Left renal cortex interstitium (tissue), 4 donors: ENCODE measurements around the gene OST4. TPM values are rescaled to one million over a fixed set of nuclear protein-coding genes. Genes with fewer than 3 reads are reported as not detected.
A peak's percentile ranks its signal among the peaks of the same experiment; 100 is the strongest.
"Not testable (repeated sequence)": the region's sequence is repeated elsewhere in the genome, so short reads cannot be mapped to it uniquely, and the experiment has no call there.

Experiments used
- DNase-seq, 4 donors: peaks; one replicate each; pipeline ENCODE4 v3.0.0-alpha.2; 2013; ENCODE audit warnings: low read depth in 4 of 4, low spot score in 2 of 4, missing footprints in 1 of 4
- polyA plus RNA-seq, 4 donors: library from polyadenylated mRNA; unstranded; fragments of 120-200 nt; gene quantifications; one replicate each; pipeline ENCODE4 v1.2.1, GENCODE V29; 2013; ENCODE audit not compliant: insufficient read length in 4 of 4

OST4 gene
- 100 to 1,000 TPM; 222 to 297 (median 264) TPM for polyA plus RNA-seq

DNA sequence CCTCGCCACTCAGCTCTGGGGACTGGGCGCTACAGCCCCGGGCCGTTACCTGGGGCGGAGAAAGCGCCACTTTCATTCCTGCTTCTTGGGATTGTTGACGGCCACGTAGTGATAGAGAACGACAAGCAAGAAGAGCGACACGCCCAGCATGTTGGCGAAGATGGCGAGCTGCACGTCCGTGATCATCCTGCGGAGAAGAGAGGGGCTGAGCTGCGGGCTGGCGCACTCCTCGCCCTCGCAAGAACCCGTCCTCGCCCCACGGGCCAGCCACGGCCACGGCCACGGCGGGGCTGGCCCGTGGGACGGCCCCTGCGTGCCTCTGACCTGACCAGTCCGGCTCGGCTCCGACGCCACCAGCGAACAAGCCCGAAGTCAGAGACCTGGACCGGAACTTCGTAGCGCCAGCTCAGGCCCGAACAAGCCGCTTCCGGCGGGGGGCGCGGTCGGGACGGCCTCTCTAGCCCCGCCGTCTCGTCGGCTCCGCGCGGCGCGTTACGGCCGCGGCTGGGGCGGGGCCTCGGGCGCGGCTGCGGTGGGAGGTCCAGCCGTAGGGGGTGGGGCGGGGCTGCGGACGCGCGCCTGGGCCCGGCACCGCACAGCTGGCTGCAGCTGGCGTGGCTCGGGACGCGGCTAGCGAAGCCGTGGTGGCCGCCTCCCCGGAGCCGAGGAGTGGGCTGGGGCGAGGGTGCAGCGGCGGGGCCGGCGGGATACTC lies at the start of gene OST4:
TSS of gene OST4 (minus strand) at position 378 of the 713 bp plus-strand sequence.
- peak in 2 of 4 donors; percentile 31 to 91 for DNase-seq

DNA sequence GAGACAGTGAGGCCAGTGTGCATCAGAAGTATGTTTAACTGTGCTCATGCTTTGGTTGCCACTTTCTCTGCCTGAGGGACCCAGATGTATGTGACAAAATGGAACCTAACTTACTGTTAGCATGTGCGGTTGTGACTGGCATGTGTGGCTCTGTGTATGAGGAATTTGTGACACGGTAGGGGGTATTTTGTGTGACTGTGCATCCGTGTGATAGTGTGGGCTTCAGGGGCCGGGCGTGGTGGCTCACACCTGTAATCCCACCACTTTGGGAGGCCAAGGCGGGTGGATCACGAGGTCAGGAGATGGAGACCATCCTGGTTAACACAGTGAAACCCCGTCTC lies 47.8 kb upstream of the OST4 start:
- not testable (repeated sequence) for DNase-seq

DNA sequence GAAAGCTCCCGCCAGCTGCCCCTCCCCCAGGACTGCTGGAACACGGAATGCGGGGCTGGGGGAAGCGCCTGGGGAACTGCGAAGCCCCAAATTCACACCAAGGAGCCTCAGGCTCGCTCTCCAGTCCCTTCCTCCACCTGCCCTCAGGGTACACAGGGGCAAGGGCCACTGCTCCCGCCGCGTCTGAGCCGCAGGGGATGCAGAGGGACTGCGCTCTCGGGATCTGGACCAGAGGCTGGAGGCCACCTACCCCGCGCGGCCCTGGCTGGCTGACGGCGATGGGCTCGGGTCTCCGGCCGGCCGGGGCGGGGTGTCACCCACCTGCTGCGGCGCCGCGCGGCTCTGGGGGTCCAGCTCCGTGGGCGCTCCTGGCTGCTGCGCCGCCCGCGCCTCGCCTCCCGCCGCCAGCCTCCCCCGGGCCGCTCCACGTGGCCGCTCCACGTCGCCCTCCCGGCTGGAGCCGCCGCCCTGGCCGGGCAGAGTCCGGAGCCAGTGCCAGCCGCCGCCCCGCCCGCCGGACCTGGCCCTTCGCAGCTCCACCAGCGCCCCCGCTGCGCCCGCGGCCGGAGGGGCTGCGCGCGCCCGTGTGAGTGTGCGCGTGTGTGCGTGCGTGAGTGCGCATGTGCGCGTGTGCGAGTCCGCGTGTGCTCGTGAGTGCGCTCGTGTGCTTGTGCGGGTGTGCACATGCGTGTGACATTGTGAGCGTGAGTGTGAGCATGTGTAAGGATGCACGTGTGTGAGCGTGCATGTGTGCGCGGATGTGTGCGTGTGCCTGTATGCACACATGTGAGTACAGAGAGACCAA lies 47.3 kb upstream of the OST4 start, which contains the start of gene CGREF1:
TSS of gene CGREF1 (minus strand) at position 604 of the 805 bp plus-strand sequence. CDS start 14,762 bp downstream, outside the sequence.
- DNase-seq = no peak

DNA sequence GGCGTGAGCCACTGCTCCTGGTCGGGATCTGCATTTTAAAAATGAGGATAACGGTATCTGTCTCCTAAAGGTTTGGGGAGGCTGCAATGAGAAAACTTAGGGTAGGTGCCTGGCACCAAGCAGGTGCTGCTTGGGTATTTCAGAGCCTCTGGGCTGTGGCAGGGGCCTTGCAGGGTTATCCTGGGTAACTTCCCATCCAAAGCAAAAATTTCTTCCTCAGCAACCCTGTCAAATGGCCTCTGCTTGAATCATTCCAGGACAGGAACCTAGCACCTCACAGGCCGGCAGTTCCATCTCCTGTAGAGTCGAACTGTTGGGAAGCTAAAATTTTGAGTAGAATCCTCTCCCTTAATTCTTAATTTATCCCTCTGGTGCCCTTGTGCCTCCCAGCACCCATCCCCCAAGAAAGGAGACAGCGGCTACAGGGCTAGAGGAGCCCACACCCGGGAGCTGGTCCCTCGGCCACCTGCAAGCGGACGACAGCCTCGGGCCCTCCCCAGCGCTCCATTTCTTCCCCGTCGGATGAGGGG lies 46.6 kb upstream of the OST4 start:
- DNase-seq = no peak

DNA sequence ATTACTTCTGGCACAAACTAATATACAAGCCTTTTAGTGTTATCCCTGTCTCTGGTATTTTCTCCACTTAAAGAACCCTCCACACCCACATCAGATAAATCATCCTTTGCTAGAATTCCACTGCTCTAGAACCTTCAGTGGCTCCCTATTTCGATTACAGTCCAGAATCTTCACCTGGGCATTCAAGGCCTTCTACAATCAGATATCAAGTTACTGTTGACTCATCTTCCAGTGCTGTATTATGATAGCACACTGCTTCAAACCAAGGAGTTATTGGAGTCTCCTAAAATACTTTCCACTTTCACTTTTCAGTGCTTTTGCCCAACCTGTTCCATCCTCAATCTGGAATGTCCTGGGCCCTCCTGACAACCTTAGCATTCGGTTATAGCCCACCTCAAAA lies 44.1 kb upstream of the OST4 start:
- no peak for DNase-seq

DNA sequence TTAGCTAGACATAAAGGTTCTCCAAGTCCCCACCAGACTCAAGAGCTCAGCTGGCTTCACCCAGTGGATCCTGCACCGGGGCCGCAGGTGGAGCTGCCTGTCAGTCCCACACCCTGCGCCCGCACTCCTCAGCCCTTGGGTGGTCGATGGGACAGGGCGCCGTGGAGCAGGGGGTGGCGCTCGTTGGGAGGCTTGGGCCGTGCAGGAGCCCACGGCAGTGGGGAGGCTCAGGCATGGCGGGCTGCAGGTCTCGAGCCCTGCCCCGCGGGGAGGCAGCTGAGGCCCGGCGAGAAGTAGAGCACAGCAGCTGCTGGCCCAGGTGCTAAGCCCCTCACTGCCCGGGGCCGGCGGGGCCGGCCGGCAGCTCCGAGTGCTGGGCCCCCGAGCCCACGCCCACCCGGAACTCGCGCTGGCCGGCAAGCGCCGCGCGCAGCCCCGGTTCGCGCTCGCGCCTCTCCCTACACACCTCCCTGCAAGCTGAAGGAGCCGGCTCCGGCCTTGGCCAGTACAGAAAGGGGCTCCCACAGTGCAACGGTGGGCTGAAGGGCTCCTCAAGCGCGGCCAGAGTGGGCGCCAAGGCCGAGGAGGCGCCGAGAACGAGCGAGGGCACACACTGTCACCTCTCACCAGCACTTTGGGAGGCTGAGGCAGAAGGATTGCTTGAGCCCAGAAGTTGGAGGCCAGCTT lies 40.1 kb upstream of the OST4 start:
- not testable (repeated sequence) for DNase-seq

DNA sequence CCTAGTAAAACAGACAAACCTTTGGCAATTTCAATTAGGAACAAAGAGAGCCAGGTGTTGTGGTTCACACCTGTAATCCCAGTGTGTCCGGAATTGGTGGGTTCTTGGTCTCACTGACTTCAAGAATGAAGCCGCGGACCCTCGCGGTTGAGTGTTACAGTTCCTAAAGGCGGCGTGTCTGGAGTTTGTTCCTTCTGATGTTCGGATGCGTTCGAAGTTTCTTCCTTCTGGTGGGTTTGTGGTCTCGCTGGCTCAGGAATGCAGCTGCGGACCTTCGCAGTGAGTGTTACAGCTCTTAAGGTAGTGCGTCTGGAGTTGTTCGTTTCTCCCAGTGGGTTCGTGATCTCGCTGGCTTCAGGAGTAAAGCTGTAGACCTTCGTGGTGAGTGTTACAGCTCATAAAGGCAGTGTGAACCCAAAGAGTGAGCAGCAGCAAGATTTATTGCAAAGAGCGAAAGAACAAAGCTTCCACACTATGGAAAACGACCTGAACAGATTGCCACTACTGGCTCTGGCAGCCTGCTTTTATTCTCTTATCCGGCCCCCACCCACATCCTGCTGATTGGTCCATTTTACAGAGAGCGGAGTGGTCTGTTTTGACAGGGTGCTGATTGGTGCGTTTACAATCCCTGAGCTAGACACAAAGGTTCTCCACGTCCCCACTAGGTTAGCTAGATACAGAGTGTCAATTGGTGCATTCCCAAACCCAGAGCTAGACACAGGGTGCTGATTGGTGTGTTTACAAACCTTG lies 39.3 kb upstream of the OST4 start:
- not testable (repeated sequence) for DNase-seq

DNA sequence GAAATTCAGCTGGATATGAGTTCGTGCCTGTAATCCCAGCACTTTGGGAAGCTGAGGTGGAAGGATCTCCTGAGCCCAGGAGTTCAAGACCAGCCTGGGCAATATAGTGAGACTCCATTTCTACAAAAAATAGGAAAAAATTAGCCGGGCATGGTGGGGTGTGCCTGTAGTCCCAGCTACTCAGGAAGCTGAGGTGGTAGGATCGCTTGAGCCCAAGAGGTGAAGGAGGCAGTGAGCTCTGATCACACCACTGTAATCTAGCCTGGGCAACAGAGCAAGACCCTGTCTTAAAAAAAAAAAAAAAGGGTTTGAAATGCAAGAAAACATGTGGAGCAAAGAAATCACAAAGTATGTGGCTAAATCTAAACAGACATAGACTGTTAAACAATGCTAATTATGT lies 37.6 kb upstream of the OST4 start:
- no peak for DNase-seq

DNA sequence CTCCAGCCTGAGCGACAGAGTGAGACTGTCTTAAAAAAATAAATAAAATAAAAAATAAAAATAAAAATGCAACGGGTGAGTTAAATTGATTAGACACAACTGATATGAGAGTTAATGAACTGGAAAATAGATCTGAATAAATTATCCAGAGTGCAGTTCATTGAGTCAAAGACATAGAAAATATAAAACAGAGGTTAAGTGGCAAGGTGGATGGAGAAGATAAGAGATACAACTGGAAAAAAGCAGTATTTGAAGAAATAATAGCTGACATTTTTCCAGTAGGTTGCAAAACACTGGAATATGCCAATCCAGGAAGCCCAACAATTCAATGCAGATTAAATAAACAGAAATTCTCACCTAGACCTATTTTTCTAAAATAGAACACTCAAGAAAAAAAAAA lies 36.8 kb upstream of the OST4 start:
- no peak for DNase-seq

DNA sequence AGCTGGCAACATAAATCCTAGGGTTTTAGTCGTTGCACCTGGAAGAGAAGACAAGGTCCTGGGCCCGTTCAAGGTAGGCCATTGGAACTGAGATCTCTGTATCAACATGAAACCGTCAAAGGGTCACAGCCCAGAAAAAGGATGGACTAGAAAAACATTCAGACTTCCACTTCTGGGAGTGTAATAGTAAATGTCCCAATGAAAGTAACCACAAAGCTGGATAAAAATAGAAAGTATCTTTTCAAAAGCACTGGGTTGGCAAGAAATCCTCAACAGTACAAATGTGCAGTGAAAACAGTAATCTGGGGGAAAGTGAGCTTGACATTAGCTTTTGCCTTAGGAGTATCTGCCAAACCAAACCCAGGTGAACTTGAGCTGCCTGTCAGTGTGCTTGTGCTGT lies 34.5 kb upstream of the OST4 start:
- no peak for DNase-seq

DNA sequence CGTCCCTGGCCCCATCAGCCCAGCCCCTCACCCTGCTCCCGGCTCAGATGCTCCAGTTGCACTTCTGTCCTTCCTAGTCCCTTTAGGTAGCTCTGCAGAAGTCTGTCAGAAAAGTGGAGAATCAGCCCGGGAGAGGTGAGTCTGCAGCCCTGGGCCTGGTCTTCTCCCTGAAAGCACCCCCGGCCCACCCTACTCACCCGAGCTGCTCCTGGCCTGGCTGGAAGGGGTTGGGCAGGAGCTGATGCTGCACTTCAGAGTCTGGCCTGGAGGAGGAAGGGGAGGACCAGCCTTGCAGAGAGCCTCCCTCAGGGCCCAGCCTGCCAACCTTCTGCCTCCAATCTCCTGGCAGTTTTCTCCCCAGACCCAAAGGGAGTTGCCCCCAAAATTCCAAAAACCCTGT lies 30.9 kb upstream of the OST4 start:
- DNase-seq = no peak

DNA sequence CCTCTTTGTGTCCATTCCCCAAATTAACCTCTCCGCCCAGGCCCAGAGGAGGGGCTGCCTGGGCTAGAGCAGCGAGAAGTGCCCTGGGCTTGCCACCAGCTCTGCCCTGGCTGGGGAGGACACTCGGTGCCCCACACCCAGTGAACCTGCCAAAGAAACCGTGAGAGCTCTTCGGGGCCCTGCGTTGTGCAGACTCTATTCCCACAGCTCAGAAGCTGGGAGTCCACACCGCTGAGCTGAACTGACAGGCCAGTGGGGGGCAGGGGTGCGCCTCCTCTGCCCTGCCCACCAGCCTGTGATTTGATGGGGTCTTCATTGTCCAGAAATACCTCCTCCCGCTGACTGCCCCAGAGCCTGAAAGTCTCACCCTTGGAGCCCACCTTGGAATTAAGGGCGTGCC lies 28.6 kb upstream of the OST4 start:
- DNase-seq = no peak

DNA sequence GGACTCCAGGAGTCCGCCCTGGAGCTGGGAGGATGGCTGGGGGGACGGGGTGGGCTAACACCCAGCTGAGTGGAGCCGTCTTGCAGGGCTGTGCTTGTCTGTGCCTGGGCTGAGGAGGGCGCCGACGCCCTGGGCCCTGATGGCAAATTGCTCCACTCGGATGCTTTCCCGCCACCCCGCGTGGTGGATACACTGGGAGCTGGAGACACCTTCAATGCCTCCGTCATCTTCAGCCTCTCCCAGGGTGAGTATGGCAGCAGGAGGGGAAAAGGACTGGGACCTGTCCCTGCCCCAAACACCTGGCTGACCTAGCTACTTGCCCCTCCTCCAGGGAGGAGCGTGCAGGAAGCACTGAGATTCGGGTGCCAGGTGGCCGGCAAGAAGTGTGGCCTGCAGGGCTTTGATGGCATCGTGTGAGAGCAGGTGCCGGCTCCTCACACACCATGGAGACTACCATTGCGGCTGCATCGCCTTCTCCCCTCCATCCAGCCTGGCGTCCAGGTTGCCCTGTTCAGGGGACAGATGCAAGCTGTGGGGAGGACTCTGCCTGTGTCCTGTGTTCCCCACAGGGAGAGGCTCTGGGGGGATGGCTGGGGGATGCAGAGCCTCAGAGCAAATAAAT lies 28.0 kb upstream of the OST4 start:
- no peak for DNase-seq

DNA sequence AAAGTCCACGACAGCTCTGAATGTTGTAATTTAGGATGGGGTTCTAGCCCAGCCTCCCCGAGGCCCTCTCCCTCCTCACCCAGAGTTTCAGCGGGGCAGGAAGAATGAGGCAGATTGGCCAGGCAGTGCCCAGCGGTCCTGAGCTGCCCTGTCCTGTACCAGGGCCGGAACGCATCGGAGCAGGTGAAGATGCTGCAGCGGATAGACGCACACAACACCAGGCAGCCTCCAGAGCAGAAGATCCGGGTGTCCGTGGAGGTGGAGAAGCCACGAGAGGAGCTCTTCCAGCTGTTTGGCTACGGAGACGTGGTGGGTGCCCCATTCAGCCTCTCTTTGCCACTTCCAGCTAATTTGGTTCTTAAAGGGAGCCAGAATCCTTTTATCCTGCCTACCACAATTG lies 25.9 kb upstream of the OST4 start:
- DNase-seq = no peak

DNA sequence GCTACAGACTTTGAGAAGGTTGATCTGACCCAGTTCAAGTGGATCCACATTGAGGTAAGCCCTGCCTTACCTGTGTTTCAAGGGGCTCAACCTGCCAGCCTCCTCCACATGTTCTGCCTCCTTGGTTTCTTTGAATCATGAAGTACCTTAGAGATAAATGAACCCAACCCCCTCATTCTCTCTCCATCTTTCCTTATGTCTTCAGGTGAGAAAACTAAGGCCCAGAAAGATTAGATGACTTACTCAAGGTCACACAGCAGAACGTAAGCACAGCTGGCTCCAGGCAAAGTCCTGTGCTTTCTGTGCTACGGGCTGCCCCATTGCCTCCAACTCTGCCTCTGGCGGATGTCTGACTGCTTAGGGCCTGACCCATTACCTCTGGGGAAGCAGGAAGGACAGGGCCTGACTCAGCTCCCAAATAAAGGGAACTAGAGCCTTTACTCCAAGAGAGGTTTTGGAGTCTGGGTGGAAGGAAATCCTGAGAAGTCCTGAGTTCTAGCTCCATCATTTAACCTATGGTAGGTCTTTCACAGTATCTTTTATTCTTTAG lies 25.4 kb upstream of the OST4 start:
- DNase-seq = no peak

DNA sequence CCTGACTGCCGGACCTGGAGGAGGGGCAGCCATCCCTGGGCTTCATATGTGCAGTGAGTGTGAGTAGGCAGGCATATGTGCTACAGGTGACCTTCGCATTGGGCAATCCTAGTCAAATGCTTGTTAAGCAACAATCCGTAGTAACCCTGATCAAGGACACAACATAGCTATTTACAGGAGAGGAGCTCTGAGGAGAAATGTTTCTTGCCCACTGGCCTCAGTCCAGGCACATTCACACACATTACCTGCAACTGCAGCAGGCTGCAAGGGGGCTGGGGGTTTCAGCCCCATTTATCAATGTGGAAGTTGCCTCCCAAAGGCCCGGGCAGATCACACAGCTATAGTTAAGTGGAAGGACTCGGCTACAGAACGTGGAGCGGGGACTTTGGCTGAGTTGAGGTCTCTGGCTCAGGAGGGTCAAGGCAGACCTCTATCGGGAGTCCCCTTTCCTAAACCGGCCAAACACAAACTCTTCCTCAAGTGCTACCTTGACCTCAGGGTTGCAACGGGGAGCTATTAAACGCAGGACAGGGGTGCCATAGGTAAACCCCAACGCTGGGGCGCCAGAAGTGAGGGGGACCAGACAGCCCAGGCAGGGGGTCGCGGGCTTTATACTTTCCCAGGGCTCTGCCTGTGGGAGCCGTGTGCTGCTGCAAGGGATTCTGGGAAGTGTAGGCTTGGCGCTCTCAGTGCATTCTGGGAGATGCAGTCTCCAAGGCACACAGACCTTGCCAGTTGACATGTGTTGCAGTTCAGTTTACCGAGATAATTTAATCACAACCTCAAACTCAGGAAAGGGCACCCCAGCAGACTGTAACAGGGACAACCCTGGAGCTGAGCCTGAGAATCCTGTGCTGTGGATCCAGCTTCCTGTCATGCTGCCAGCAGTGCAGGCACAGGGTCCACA lies 24.5 kb upstream of the OST4 start:
- DNase-seq = no peak

DNA sequence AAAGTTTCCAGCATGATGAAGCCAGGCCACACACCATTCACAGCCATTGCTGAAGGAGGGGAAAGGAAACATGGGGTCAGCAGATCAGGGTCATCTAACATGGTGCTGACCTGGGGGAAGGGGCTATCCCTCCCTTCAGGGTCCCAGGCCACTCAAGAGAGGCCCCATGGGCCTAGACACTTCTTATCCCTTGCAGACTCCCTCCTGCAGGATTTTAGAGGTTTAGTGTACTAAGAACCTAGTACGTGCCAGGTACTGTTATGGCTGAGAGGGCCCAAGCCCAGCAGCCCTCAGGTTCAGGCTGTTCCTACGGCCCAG lies 23.9 kb upstream of the OST4 start:
- DNase-seq = no peak

DNA sequence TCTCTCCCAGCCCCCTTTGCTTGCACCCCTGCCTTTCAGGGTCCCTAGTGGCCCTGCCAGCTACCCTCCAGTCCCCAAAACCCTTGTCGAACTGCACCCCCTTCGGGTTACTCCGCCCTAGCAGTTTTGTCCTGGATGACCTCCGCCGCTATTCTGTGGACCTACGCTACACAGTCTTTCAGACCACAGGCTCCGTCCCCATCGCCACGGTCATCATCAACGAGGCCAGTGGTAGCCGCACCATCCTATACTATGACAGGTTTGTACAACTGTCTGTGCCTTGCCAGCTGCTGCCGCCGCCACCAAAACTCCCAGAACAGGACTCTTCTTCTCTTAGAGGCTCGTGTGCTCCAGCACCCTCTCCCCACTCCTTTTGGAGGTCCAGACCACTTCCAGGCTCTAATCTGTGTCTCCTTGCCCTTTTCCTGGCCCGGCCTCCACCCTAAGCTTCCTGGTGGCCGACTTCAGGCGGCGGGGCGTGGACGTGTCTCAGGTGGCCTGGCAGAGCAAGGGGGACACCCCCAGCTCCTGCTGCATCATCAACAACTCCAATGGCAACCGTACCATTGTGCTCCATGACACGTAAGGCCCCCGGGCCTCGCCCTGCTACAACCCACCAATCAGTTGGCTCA lies 23.0 kb upstream of the OST4 start:
- no peak for DNase-seq
